MM.1S (cell line): ENCODE data around the gene SUPT4H1.

Experiments
- DNase-seq: peaks from one replicate; pipeline ENCODE4 v3.0.0-alpha.2; 2015
- H2AFZ ChIP-seq: fragments of 300-600 bp; sonication (generic); 2 replicates; pipeline ENCODE4 v1.6.0; 2016; ENCODE audit warnings: antibody characterized with exemption, low read length
- H3F3A ChIP-seq: fragments of 300-600 bp; sonication (generic); 2 replicates; pipeline ENCODE4 v1.6.1; 2016; ENCODE audit warnings: mild to moderate bottlenecking, antibody characterized with exemption, low read length, moderate library complexity, mixed read lengths; ENCODE audit not compliant: insufficient read depth
- H3K27ac ChIP-seq: fragments of 300-600 bp; sonication (generic); 2 replicates; pipeline ENCODE4 v1.5.1; 2016; ENCODE audit warnings: mild to moderate bottlenecking, low read length
- H3K27me3 ChIP-seq: fragments of 300-600 bp; sonication (generic); replicated peaks from 2 replicates; pipeline ENCODE4 v1.6.0; 2016; ENCODE audit warnings: low read length; ENCODE audit not compliant: insufficient read depth
- H3K36me3 ChIP-seq: fragments of 300-600 bp; sonication (generic); replicated peaks from 2 replicates; pipeline ENCODE4 v1.6.1; 2016; ENCODE audit warnings: mild to moderate bottlenecking, low read length, mixed read lengths; ENCODE audit not compliant: insufficient read depth
- H3K4me1 ChIP-seq: fragments of 300-600 bp; sonication (generic); 2 replicates; pipeline ENCODE4 v1.6.1; 2016; ENCODE audit warnings: low read length, mixed read lengths
- H3K4me2 ChIP-seq: fragments of 300-600 bp; sonication (generic); 2 replicates; pipeline ENCODE4 v1.6.0; 2016; ENCODE audit warnings: low read depth, low read length
- H3K4me3 ChIP-seq: fragments of 300-600 bp; sonication (generic); 2 replicates; pipeline ENCODE4 v1.5.1; 2016; ENCODE audit warnings: low read length, mixed read lengths
- H3K79me2 ChIP-seq: fragments of 300-600 bp; sonication (generic); 2 replicates; pipeline ENCODE4 v1.6.1; 2016; ENCODE audit warnings: mixed run types, low read length, mixed read lengths
- H3K9ac ChIP-seq: fragments of 300-600 bp; sonication (generic); 2 replicates; pipeline ENCODE4 v1.6.1; 2016; ENCODE audit warnings: low read length, mixed read lengths
- H3K9me2 ChIP-seq: fragments of 300-600 bp; sonication (generic); replicated peaks from 2 replicates; pipeline ENCODE4 v1.6.1; 2016; ENCODE audit warnings: mild to moderate bottlenecking, low read length, mixed read lengths; ENCODE audit not compliant: insufficient read depth
- H3K9me3 ChIP-seq: fragments of 300-600 bp; sonication (generic); replicated peaks from 2 replicates; pipeline ENCODE4 v1.6.1; 2016; ENCODE audit warnings: mild to moderate bottlenecking, low read length, mixed read lengths; ENCODE audit not compliant: insufficient read depth
- H4K20me1 ChIP-seq: fragments of 300-600 bp; sonication (generic); 2 replicates; pipeline ENCODE4 v1.6.1; 2016; ENCODE audit warnings: mild to moderate bottlenecking, low read length, moderate library complexity, mixed read lengths; ENCODE audit not compliant: insufficient read depth
- CTCF ChIP-seq: fragments of 300-600 bp; sonication (generic); IDR thresholded peaks from 2 replicates; pipeline ENCODE4 v1.5.1; 2016; ENCODE audit warnings: antibody characterized with exemption, low read length, mixed read lengths
- EZH2 ChIP-seq: fragments of 300-600 bp; sonication (generic); optimal IDR thresholded peaks from 2 replicates; pipeline ENCODE3; 2017; ENCODE audit warnings: low read depth, mild to moderate bottlenecking, antibody characterized with exemption, low read length, mixed read lengths
- EZH2phosphoT487 ChIP-seq: fragments of 300-600 bp; sonication (generic); IDR thresholded peaks from 2 replicates; pipeline ENCODE4 v1.6.1; 2018; ENCODE audit warnings: antibody characterized with exemption, low read length

Gene SUPT4H1

DNA sequence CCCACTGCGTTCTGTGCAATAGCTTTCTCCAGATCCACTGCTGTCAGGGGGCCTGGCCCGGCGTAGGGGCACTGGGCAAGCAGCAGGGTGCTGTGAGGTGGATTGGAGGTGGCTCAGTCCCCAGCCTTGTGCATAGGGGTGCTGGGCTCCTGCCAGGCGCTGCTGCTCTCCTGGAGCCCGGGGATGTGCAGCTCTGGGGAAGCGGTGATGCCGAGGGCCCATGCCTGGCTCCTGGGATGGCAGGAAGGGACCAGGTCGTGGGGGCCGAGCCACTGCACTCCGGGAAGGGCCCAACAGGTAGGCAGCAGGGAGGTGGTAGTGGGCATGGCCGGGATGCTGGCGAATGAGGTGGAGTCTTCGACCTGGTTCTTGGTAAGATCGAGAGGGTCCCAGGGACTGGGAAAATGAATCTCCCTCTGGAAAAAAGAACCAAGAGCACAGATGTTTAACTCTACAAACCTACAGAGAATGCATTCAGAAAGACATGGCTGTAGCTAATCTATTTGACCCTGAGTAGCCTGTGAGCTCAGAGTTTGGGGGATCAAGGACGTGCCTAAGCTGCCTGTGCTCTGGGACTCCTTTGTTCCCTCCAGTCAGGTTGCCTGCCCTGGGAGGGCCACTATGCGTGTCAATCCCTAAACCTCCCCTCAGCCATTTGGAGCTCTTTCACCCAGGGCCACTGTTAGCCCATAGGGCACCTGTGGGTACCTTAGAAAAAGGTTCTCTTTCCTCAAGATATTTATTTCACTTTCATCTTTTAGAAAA, 6.6 kb upstream of the SUPT4H1 start:
- Histone ChIP-seq H3K27ac (no peak overlapping the region), H2AFZ (no peak overlapping the region), H3K4me2 (no peak overlapping the region), H4K20me1 (no peaks in the 10 kb centered on the region), H3K36me3 (no peaks in the 10 kb centered on the region), H3F3A (0 out of 2 replicates have a peak, but pooled peaks cover 6% of the 10 kb centered on the region), H3K9me2 (no peaks in the 10 kb centered on the region), H3K9ac (no peak overlapping the region), H3K27me3 (no peaks in the 10 kb centered on the region), H3K4me1 (peaks cover 1% of the 10 kb centered on the region; the same call in 1 of the 2 replicates), H3K79me2 (no peaks in the 10 kb centered on the region), H3K4me3 (no peak overlapping the region), H3K9me3 (no peaks in the 10 kb centered on the region)
- DNase-seq: no peak
- TF ChIP-seq EZH2phosphoT487 (no peak), CTCF (no peak)

DNA sequence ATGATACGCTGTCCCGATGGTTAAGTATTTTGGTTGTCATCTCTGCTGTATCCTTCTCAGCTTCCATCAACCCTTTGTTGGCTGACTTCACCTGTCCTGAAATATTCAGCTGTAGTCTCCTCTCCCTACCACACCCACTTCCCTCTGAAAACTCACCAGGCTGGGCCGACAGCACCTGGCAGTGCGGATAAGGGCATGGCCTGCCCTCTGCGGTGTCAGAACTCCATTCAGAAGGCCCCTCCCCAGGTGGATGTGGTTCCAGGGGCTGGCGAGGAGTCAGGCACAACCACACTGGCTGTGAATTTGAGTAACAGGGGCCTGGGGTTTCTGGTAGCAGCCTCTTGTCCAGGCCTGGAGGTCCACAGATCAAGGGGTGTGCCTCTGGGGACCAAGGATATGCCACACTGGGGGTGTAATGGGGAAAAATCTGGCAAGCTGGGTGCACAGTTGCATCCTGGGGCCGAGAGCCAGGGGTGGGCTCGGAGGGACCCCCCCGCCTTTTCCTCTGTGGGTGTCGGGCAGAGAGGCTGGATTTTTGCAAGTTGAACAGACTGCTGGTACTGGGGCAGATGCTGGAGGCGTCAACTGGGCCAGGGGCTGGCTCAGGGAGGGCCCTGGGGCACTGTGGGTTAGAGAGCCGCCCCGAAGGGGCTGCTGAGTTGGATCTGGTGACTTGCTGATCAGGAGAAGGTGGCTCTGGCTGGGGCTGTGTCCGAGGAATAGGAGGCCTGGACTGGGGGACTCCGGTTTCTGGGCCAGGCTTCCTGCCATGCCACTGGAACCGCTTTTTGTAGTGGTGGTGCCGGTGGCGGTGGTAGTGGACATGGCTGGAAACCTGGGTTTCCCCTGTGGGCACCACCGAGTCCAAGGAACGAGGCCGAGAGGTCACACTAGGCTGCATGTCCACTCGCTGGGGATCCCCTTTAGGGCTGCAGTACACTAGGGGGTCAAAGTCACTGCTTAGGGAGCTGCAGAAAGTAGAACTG, 5.6 kb upstream of the SUPT4H1 start:
- Histone ChIP-seq H3F3A (peaks cover 15% of the 10 kb centered on the region), H3K27ac (no peak overlapping the region), H3K36me3 (no peaks in the 10 kb centered on the region), H3K9me2 (no peaks in the 10 kb centered on the region), H3K4me1 (peaks cover 8% of the 10 kb centered on the region; the same call in 1 of the 2 replicates), H3K9me3 (no peaks in the 10 kb centered on the region), H3K27me3 (no peaks in the 10 kb centered on the region), H3K4me3 (no peak overlapping the region), H4K20me1 (no peaks in the 10 kb centered on the region), H2AFZ (no peak overlapping the region), H3K9ac (no peak overlapping the region), H3K4me2 (no peak overlapping the region), H3K79me2 (no peaks in the 10 kb centered on the region)
- no peak for TF ChIP-seq CTCF
- TF ChIP-seq EZH2phosphoT487: no peak
- no peak for TF ChIP-seq EZH2
- no peak for DNase-seq

- no peaks in the 10 kb centered on the region for H3K27me3 ChIP-seq
- peaks cover 8% of the 10 kb centered on the region for H3K79me2 ChIP-seq
- no peak overlapping the region for H3K27ac ChIP-seq
- no peak overlapping the region for H3K9ac ChIP-seq
- H2AFZ ChIP-seq: no peak overlapping the region
- DNase-seq: no peak
- H3K4me2 ChIP-seq: no peak overlapping the region
- TF ChIP-seq EZH2 (no peak), CTCF (no peak), EZH2phosphoT487 (no peak)
- H3K4me3 ChIP-seq: no peak overlapping the region
- peaks cover 19% of the 10 kb centered on the region for H3F3A ChIP-seq
- no peaks in the 10 kb centered on the region for H3K9me2 ChIP-seq
- H3K9me3 ChIP-seq: no peaks in the 10 kb centered on the region
- no peaks in the 10 kb centered on the region for H3K36me3 ChIP-seq
- no peaks in the 10 kb centered on the region for H4K20me1 ChIP-seq
- H3K4me1 ChIP-seq: peaks cover 9% of the 10 kb centered on the region; the same call in 1 of the 2 replicates
These were observed 4.2 kb upstream of the SUPT4H1 start for GRCh38 chr17:58356231-58356630.
